Keratinocyte (primary cell): ENCODE data around the gene E2F3.

ENCODE experiments used
- EZH2 ChIP-seq: IDR thresholded peaks from one replicate; pipeline ENCODE4 v1.6.1; 2012; ENCODE audit warnings: inconsistent platforms, mild to moderate bottlenecking, low read length, moderate library complexity
- TF ChIP-seq, protein P1 (sequence below), 3 experiments: IDR thresholded peaks in 1 of 3; conservative IDR thresholded peaks in 1 of 3; optimal IDR thresholded peaks in 1 of 3; 2 replicates in 2 of 3; 3 replicates in 1 of 3; pipeline versions ENCODE3 to v1.5.1; 2011; ENCODE audit warnings: low read length in 3 of 3, mild to moderate bottlenecking in 3 of 3, moderate library complexity in 2 of 3, control low read depth in 1 of 3, inconsistent platforms in 1 of 3; ENCODE audit not compliant: insufficient read depth in 2 of 3; ENCODE audit errors: extremely low read depth in 1 of 3

DNA sequence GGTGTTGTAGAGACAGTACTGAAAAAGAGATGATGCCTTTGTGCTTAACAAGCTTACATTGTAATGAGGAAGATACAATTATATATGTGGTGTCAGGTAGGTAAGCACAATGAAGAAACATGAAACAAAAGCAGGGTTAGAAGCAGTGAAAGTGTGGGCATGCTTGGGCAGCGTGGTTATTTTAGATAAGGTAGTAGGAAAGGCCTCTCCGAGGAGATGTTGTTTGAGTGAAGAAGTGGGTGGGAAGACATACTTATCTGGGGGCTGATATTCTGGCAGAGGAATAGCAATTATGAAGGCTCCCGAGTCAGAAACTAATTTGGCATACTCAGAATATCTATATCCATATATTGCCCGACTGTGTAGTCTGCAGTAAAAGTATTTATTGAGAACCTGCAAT, 137.2 kb downstream of the E2F3 start:
- no peak for TF ChIP-seq EZH2
- TF ChIP-seq, protein P1, sequence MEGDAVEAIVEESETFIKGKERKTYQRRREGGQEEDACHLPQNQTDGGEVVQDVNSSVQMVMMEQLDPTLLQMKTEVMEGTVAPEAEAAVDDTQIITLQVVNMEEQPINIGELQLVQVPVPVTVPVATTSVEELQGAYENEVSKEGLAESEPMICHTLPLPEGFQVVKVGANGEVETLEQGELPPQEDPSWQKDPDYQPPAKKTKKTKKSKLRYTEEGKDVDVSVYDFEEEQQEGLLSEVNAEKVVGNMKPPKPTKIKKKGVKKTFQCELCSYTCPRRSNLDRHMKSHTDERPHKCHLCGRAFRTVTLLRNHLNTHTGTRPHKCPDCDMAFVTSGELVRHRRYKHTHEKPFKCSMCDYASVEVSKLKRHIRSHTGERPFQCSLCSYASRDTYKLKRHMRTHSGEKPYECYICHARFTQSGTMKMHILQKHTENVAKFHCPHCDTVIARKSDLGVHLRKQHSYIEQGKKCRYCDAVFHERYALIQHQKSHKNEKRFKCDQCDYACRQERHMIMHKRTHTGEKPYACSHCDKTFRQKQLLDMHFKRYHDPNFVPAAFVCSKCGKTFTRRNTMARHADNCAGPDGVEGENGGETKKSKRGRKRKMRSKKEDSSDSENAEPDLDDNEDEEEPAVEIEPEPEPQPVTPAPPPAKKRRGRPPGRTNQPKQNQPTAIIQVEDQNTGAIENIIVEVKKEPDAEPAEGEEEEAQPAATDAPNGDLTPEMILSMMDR (optimal IDR thresholded peaks at IDR 0.05 in 1 of 3, IDR thresholded peaks at IDR 0.05 in 1 of 3, conservative IDR thresholded peaks at IDR 0.05 in 1 of 3; ENCODE audit: extremely low read depth in 1 of 3, insufficient read depth in 2 of 3, low read length in 3 of 3) = no peak
